MCF 10A (cell line): ENCODE measurements around the gene TMEM9. TPM values are rescaled to one million over a fixed set of nuclear protein-coding genes. Genes with fewer than 3 reads are reported as not detected.

Experiments used
- BruUV-seq: library from RNA; stranded (reverse); fragments of 400-500 nt; replicated peaks from 2 replicates; lab custom pipeline; 2021; lab: Mats Ljungman, UMichigan
- CTCF ChIA-PET: fragments of 300-600 bp; sonication (Branson Sonifier 250); formaldehyde crosslinking; extraction: SDS; loops from one replicate; lab custom pipeline; 2021; ENCODE audit warnings: antibody characterized with exemption, inconsistent platforms; lab: Yijun Ruan, JAX
- POLR2A ChIA-PET: fragments of 300-600, 350-650 bp; sonication (Branson Sonifier 250); formaldehyde crosslinking; extraction: SDS; loops from one replicate; lab custom pipeline; 2020; ENCODE audit warnings: antibody characterized with exemption, inconsistent platforms; lab: Yijun Ruan, JAX
- DNase-seq: peaks from one replicate; pipeline ENCODE4 v3.0.0-alpha.2; 2018; ENCODE audit not compliant: unreplicated experiment
- H3K27ac Mint-ChIP-seq: one replicate; pipeline ENCODE4 v1.8.0; 2022; ENCODE audit warnings: mild to moderate bottlenecking, low read depth, mixed read lengths; ENCODE audit not compliant: unreplicated experiment
- H3K27me3 Mint-ChIP-seq: one replicate; pipeline ENCODE4 v1.8.0; 2022; ENCODE audit warnings: mixed read lengths; ENCODE audit not compliant: insufficient read depth, unreplicated experiment
- H3K36me3 Mint-ChIP-seq: one replicate; pipeline ENCODE4 v1.8.0; 2022; ENCODE audit warnings: mild to moderate bottlenecking, moderate library complexity, mixed read lengths; ENCODE audit not compliant: insufficient read depth, unreplicated experiment
- H3K4me1 Mint-ChIP-seq: one replicate; pipeline ENCODE4 v1.8.0; 2022; ENCODE audit warnings: mixed read lengths; ENCODE audit not compliant: insufficient read depth, unreplicated experiment
- H3K4me3 Mint-ChIP-seq: one replicate; pipeline ENCODE4 v1.8.0; 2022; ENCODE audit warnings: mild to moderate bottlenecking, moderate library complexity, mixed read lengths; ENCODE audit not compliant: unreplicated experiment
- H3K9me3 Mint-ChIP-seq: one replicate; pipeline ENCODE4 v1.8.0; 2022; ENCODE audit warnings: mixed read lengths; ENCODE audit not compliant: unreplicated experiment
- CTCF ChIP-seq: fragments of 200-600 bp; IDR thresholded peaks from one replicate; pipeline ENCODE4 v1.8.0; 2022; ENCODE audit warnings: antibody characterized with exemption, mild to moderate bottlenecking; ENCODE audit not compliant: unreplicated experiment
- intact Hi-C: fragments of 100-400 bp; cut with micrococcal nuclease; formaldehyde crosslinking; loops from 2 replicates; pipeline ENCODE4 v1.14.1; 2022
- total RNA-seq: library from RNA; stranded (reverse); gene quantifications from 2 replicates; pipeline ENCODE4 v1.2.3, GENCODE V29; 2022

The TMEM9 gene
- total RNA-seq, 1 experiment from 2014 or later = 67.2 TPM

GRCh38 chr1:201181323-201181722, 27.0 kb upstream of the TMEM9 start:
- ChIA-PET CTCF (interaction anchor here (0.7 to 7.9 kb wide), 2 partner anchors 30 to 56 kb away, joined by 3 to 109 read pairs; partner anchors contain the start of gene TMEM9), POLR2A (no interaction called here)
- peaks cover 7% of the 10 kb centered on the region for H3K9me3 Mint-ChIP-seq
- no peak overlapping the region for H3K27ac Mint-ChIP-seq
- H3K4me3 Mint-ChIP-seq = no peak overlapping the region
- no peaks in the 10 kb centered on the region for H3K36me3 Mint-ChIP-seq
- intact Hi-C loops = no loop called here
- no TSS peak for BruUV-seq
- no peak for TF ChIP-seq CTCF
- no peak for DNase-seq
- H3K4me1 Mint-ChIP-seq = peaks cover 14% of the 10 kb centered on the region
- H3K27me3 Mint-ChIP-seq = peaks cover 15% of the 10 kb centered on the region

GRCh38 chr1:201180901-201181300, 26.6 kb upstream of the TMEM9 start:
- Mint-ChIP-seq H3K9me3 (peaks cover 7% of the 10 kb centered on the region), H3K4me3 (no peak overlapping the region), H3K36me3 (no peaks in the 10 kb centered on the region), H3K27ac (no peak overlapping the region), H3K4me1 (peaks cover 14% of the 10 kb centered on the region), H3K27me3 (peaks cover 15% of the 10 kb centered on the region)
- BruUV-seq = no TSS peak
- no peak for TF ChIP-seq CTCF
- no peak for DNase-seq
- intact Hi-C loops = no loop called here
- POLR2A ChIA-PET = no interaction called here
- CTCF ChIA-PET = interaction anchor here (0.5 to 7.9 kb wide), 2 partner anchors 30 to 37 kb away, joined by 4 to 109 read pairs; partner anchors contain the start of gene TMEM9

- intact Hi-C loops = no loop called here
- H3K27ac Mint-ChIP-seq = no peak overlapping the region
- no peak for TF ChIP-seq CTCF
Measured at GRCh38 chr1:201180141-201180540, 25.9 kb upstream of the TMEM9 start.

GRCh38 chr1:201178718-201179117, 24.4 kb upstream of the TMEM9 start:
- Mint-ChIP-seq H3K4me1 (peaks cover 9% of the 10 kb centered on the region), H3K4me3 (no peak overlapping the region), H3K9me3 (peaks cover 7% of the 10 kb centered on the region), H3K27ac (no peak overlapping the region), H3K27me3 (peaks cover 15% of the 10 kb centered on the region), H3K36me3 (no peaks in the 10 kb centered on the region)
- intact Hi-C loops = no loop called here
- ChIA-PET POLR2A (interaction anchor here (0.6 kb wide), 1 partner anchor 180 kb away, joined by 3 read pairs; no protein-coding TSS in a partner anchor), CTCF (no interaction called here)
- no TSS peak for BruUV-seq
- no peak for DNase-seq
- TF ChIP-seq CTCF = no peak

More at GRCh38 chr1:201180141-201180540, 25.9 kb upstream of the TMEM9 start:
- Mint-ChIP-seq H3K4me1 (peaks cover 14% of the 10 kb centered on the region), H3K4me3 (no peak overlapping the region), H3K27me3 (peaks cover 15% of the 10 kb centered on the region), H3K36me3 (no peaks in the 10 kb centered on the region), H3K9me3 (peaks cover 7% of the 10 kb centered on the region)
- no TSS peak for BruUV-seq
- ChIA-PET CTCF (interaction anchor here (0.6 to 7.9 kb wide), 3 partner anchors 25 to 109 kb away, joined by 3 to 109 read pairs (median 3); partner anchors contain the start of gene TMEM9), POLR2A (no interaction called here)
- no peak for DNase-seq
